ENCODE results near the gene CNOT2.

CNOT2 gene

DNA sequence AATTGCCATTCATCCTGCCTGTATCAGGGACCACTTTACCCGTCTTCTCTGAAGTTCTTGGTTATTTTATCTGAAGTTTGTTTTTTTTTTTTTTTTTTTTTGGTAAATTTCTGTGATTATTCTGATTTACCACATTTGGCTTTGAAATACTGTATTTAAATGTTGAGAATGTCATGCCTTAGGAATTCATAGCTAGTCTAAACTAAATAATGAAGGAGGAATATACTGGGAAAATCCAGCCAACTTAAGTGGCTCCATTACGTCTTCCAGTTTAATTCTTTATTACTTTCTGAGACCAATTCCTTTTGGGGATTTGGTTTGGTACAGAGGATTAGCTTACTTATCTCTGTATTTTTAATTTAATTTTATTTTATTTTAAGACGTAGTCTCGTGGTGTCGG, 62.6 kb downstream of the CNOT2 start:
- Histone ChIP-seq H3K27me3 (ENCODE audit: low read depth, low read length) (no peaks in the 10 kb centered on the region), H3K9me3 (ENCODE audit: control insufficient read depth in 1 of 2, low read length in 2 of 2) (no peaks in the 10 kb centered on the region), H3K4me3 (ENCODE audit: low read depth in 1 of 2, low read length in 2 of 2) (no peak overlapping the region), H3K4me1 (ENCODE audit: control insufficient read depth in 1 of 2, insufficient read depth in 2 of 2, low read length in 2 of 2) (peaks cover 0 to 4% of the 10 kb centered on the region in 2 donors), H3K27ac (ENCODE audit: low read length) (no peak overlapping the region), H3K36me3 (ENCODE audit: control insufficient read depth in 1 of 2, insufficient read depth in 2 of 2, low read length in 2 of 2) (no peaks in the 10 kb centered on the region)

DNA sequence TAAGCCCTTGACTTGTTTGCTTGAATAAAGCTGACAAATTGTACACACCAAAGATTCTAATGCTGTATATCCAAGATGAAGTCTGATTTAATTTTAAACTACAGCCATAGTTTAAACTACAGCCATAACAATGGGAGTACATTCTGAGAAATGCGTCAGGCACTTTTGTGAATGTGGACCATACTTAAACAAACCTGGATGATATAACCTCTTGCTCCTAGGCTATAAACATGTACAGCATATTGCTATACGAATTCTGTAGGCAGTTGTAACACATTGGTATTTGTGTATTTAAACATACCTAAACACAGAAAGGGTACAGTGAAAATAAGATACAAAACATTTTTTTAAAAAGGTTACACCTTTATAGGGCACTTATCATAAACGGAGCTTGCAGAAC, 63.4 kb downstream of the CNOT2 start:
- no peaks in the 10 kb centered on the region for H3K9me3 ChIP-seq (ENCODE audit: control insufficient read depth in 1 of 2, low read length in 2 of 2)
- no peaks in the 10 kb centered on the region for H3K27me3 ChIP-seq (ENCODE audit: low read depth, low read length)
- H3K4me3 ChIP-seq (ENCODE audit: low read depth in 1 of 2, low read length in 2 of 2): no peak overlapping the region
- H3K36me3 ChIP-seq (ENCODE audit: control insufficient read depth in 1 of 2, insufficient read depth in 2 of 2, low read length in 2 of 2): no peaks in the 10 kb centered on the region
- H3K27ac ChIP-seq (ENCODE audit: low read length): no peak overlapping the region
- H3K4me1 ChIP-seq (ENCODE audit: control insufficient read depth in 1 of 2, insufficient read depth in 2 of 2, low read length in 2 of 2): peaks cover 0 to 4% of the 10 kb centered on the region in 2 donors

DNA sequence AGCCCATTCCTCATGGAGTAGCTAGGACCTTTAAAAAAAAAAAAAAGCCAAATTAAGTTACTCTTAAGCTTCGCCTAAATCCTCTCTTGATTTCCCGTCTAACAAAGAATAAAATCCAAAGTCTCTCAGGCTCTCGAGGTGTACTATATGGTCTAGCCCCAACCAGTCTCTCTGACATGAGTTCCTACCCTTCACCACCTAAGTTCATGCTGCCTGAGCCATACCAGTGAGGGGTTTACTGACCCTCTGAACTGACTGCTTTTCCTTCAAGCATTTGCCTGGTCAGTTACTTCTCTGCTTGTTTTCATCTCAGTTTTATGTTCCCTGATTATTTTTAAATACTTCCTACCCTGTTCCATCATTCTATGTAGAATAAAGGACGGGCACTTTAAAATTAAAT, 64.6 kb downstream of the CNOT2 start:
- no peak overlapping the region for H3K27ac ChIP-seq (ENCODE audit: low read length)
- H3K4me1 ChIP-seq (ENCODE audit: control insufficient read depth in 1 of 2, insufficient read depth in 2 of 2, low read length in 2 of 2): peaks cover 0 to 4% of the 10 kb centered on the region in 2 donors
- H3K4me3 ChIP-seq (ENCODE audit: low read depth in 1 of 2, low read length in 2 of 2): no peak overlapping the region
- no peaks in the 10 kb centered on the region for H3K36me3 ChIP-seq (ENCODE audit: control insufficient read depth in 1 of 2, insufficient read depth in 2 of 2, low read length in 2 of 2)
- H3K9me3 ChIP-seq (ENCODE audit: control insufficient read depth in 1 of 2, low read length in 2 of 2): no peaks in the 10 kb centered on the region
- no peaks in the 10 kb centered on the region for H3K27me3 ChIP-seq (ENCODE audit: low read depth, low read length)

DNA sequence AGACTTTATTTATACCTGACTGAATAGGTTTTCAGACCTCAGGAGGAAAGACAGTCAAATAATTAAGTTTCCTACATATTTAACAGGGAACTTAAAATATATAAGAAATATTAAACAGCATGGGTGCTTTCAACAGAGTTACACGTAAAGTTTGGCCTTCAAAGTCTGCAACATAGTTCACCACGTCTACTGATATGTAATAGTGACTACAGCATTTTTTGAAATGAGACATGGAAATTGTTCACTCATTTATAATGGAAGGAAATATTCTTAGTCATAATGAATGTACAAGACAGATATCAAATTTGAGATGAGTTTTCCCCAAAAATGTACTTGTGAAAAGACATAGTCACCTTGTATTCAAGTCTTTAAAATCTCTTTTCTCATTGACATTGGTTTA, 66.1 kb downstream of the CNOT2 start:
- H3K27me3 ChIP-seq (ENCODE audit: low read depth, low read length): no peaks in the 10 kb centered on the region
- H3K4me3 ChIP-seq (ENCODE audit: low read depth in 1 of 2, low read length in 2 of 2): no peak overlapping the region
- no peak overlapping the region for H3K27ac ChIP-seq (ENCODE audit: low read length)
- no peaks in the 10 kb centered on the region for H3K36me3 ChIP-seq (ENCODE audit: control insufficient read depth in 1 of 2, insufficient read depth in 2 of 2, low read length in 2 of 2)
- H3K4me1 ChIP-seq (ENCODE audit: control insufficient read depth in 1 of 2, insufficient read depth in 2 of 2, low read length in 2 of 2): peaks cover 0 to 4% of the 10 kb centered on the region in 2 donors
- no peaks in the 10 kb centered on the region for H3K9me3 ChIP-seq (ENCODE audit: control insufficient read depth in 1 of 2, low read length in 2 of 2)

DNA sequence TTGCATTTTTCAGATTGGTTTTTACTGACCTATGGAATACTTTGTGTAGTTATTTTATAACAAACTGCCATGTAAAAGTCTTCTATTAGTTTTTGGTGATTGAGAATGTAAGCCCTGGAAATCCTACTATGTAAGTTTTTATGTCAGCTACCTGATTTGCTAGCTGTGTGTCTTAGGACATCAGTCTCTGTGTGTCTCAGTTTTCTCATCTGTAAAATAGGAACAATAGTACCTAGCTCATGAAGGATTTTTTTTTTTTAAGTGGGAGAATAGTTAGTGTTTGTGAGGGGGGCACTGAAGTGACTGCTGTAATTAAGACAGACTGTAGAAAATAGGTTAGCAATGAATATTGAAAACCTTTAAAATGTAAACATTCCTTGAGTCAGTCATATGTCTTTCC, 70.9 kb downstream of the CNOT2 start:
- Histone ChIP-seq H3K4me3 (ENCODE audit: low read depth in 1 of 2, low read length in 2 of 2) (no peak overlapping the region), H3K4me1 (ENCODE audit: control insufficient read depth in 1 of 2, insufficient read depth in 2 of 2, low read length in 2 of 2) (no peaks in the 10 kb centered on the region), H3K27ac (ENCODE audit: low read length) (no peak overlapping the region), H3K36me3 (ENCODE audit: control insufficient read depth in 1 of 2, insufficient read depth in 2 of 2, low read length in 2 of 2) (no peaks in the 10 kb centered on the region), H3K9me3 (ENCODE audit: control insufficient read depth in 1 of 2, low read length in 2 of 2) (no peaks in the 10 kb centered on the region), H3K27me3 (ENCODE audit: low read depth, low read length) (no peaks in the 10 kb centered on the region)

DNA sequence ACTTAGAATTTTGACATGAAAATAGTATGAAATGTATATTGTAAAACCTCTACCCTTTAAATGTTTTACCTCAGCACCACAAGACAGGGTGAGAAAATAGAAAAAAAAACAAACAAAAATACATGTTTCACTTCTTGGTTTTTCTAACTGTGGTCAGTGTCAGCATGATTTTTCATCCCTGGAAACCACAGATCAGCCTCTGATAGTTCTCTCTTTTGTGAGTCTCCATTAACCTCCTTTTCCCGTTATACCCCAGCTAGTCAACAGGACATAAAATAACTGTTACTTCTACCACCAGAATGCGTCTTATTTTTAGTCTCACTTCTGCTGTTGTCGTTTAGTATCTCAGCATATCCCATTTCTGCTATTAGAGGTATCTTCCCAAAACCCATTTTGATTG, 74.5 kb downstream of the CNOT2 start:
- no peaks in the 10 kb centered on the region for H3K4me1 ChIP-seq (ENCODE audit: control insufficient read depth in 1 of 2, insufficient read depth in 2 of 2, low read length in 2 of 2)
- no peaks in the 10 kb centered on the region for H3K27me3 ChIP-seq (ENCODE audit: low read depth, low read length)
- H3K36me3 ChIP-seq (ENCODE audit: control insufficient read depth in 1 of 2, insufficient read depth in 2 of 2, low read length in 2 of 2): no peaks in the 10 kb centered on the region
- no peak overlapping the region for H3K27ac ChIP-seq (ENCODE audit: low read length)
- H3K4me3 ChIP-seq (ENCODE audit: low read depth in 1 of 2, low read length in 2 of 2): no peak overlapping the region
- H3K9me3 ChIP-seq (ENCODE audit: control insufficient read depth in 1 of 2, low read length in 2 of 2): no peaks in the 10 kb centered on the region

DNA sequence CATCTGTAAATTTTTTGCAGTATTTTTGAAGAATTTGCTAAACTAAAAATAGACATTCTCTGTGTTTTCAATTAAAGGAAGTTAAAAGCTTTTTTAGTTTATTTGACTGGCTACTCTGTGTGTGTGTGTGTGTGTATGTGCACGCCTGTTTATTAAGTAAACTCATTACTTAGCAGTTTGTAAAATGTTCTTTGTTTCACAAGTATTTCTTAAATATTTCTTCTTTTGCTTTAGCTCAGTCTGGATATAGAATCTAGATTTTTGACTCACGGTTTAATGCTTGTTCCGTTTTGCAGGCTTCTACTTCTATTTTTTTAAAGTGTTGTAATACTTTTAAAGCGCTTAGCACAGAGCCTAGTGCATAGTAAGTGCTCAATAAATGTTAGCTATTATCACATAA, 76.4 kb downstream of the CNOT2 start:
- Histone ChIP-seq H3K27ac (ENCODE audit: low read length) (no peak overlapping the region), H3K4me3 (ENCODE audit: low read depth in 1 of 2, low read length in 2 of 2) (no peak overlapping the region), H3K9me3 (ENCODE audit: control insufficient read depth in 1 of 2, low read length in 2 of 2) (no peaks in the 10 kb centered on the region), H3K36me3 (ENCODE audit: control insufficient read depth in 1 of 2, insufficient read depth in 2 of 2, low read length in 2 of 2) (no peaks in the 10 kb centered on the region), H3K27me3 (ENCODE audit: low read depth, low read length) (no peaks in the 10 kb centered on the region), H3K4me1 (ENCODE audit: control insufficient read depth in 1 of 2, insufficient read depth in 2 of 2, low read length in 2 of 2) (no peaks in the 10 kb centered on the region)

DNA sequence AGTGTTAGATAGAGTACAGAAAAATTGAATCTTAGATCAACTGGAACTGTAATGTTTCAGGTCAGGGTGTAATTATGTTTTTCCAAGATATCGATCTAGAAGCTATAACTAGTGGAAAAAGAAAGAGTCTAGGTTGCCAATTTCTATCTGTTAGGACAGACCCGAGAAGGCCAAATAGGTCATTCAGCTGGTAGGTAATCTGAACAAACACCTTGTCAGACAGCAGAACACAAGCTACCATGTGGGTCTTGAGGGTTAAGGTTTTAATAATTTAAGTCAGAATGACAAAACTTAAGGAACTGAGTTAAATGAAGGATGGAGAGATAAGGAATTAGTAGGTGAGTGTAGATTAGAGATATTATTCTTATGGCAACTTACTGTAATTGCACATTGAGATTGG, 78.0 kb downstream of the CNOT2 start:
- Histone ChIP-seq H3K27ac (ENCODE audit: low read length) (no peak overlapping the region), H3K36me3 (ENCODE audit: control insufficient read depth in 1 of 2, insufficient read depth in 2 of 2, low read length in 2 of 2) (no peaks in the 10 kb centered on the region), H3K27me3 (ENCODE audit: low read depth, low read length) (no peaks in the 10 kb centered on the region), H3K9me3 (ENCODE audit: control insufficient read depth in 1 of 2, low read length in 2 of 2) (no peaks in the 10 kb centered on the region), H3K4me3 (ENCODE audit: low read depth in 1 of 2, low read length in 2 of 2) (no peak overlapping the region), H3K4me1 (ENCODE audit: control insufficient read depth in 1 of 2, insufficient read depth in 2 of 2, low read length in 2 of 2) (no peaks in the 10 kb centered on the region)

DNA sequence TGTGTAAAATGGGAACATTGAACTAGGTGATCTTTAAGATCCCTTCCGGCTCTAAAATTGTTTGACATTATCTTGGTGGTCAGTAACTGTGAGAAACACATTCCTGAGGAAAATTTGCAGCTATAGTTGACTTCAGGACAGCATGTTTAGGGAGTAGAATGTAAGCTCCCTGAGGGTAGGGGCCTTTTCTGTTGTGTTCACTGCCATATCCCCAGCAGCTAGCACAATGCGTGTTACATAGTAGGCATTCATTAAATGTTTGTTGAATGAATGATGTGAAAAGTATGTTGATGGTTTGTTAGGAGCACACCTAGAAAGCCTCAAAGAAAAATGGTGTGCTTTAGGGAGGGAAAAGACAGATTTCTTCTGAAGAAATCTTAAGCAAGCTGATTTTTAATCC, 84.3 kb downstream of the CNOT2 start:
- Histone ChIP-seq H3K9me3 (ENCODE audit: control insufficient read depth in 1 of 2, low read length in 2 of 2) (no peaks in the 10 kb centered on the region), H3K27ac (ENCODE audit: low read length) (no peak overlapping the region), H3K36me3 (ENCODE audit: control insufficient read depth in 1 of 2, insufficient read depth in 2 of 2, low read length in 2 of 2) (peaks cover 0 to 5% of the 10 kb centered on the region in 2 donors), H3K4me1 (ENCODE audit: control insufficient read depth in 1 of 2, insufficient read depth in 2 of 2, low read length in 2 of 2) (no peaks in the 10 kb centered on the region), H3K4me3 (ENCODE audit: low read depth in 1 of 2, low read length in 2 of 2) (no peak overlapping the region), H3K27me3 (ENCODE audit: low read depth, low read length) (no peaks in the 10 kb centered on the region)

DNA sequence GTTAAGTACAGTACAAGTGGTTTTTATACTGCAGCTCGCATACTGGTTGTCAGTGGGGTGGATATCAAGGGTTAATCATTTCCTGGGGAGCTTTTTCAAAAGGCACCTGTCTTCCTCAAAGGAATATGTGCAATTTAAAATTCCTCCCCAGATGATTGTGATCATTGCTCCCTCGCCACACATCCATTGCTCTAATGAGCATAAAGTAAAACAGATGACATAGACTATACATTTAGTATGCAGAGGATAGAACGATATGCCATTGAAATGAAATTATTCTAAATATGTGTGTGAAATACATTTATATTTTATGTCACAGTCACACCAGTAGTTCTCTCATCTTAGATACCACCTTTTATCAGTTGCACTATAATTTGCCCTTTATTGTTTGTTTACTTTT, 86.5 kb downstream of the CNOT2 start:
- Histone ChIP-seq H3K9me3 (ENCODE audit: control insufficient read depth in 1 of 2, low read length in 2 of 2) (no peaks in the 10 kb centered on the region), H3K4me1 (ENCODE audit: control insufficient read depth in 1 of 2, insufficient read depth in 2 of 2, low read length in 2 of 2) (no peaks in the 10 kb centered on the region), H3K27me3 (ENCODE audit: low read depth, low read length) (no peaks in the 10 kb centered on the region)

DNA sequence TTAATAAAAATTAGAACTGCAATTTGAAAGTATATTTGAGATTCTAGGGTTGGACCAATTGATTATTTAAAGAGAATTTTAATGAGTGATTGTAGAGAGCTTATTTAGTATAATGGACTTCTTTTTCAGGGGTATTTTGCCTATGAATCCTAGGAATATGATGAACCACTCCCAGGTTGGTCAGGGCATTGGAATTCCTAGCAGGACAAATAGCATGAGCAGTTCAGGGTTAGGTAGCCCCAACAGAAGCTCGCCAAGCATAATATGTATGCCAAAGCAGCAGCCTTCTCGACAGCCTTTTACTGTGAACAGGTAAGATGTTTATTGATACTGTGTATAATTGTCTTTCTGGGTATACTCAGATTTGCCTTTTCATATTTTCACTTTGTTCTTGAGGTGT, 86.9 kb downstream of the CNOT2 start:
- Histone ChIP-seq H3K27me3 (ENCODE audit: low read depth, low read length) (no peaks in the 10 kb centered on the region), H3K4me3 (ENCODE audit: low read depth in 1 of 2, low read length in 2 of 2) (no peak overlapping the region), H3K36me3 (ENCODE audit: control insufficient read depth in 1 of 2, insufficient read depth in 2 of 2, low read length in 2 of 2) (peaks cover 0 to 5% of the 10 kb centered on the region in 2 donors), H3K9me3 (ENCODE audit: control insufficient read depth in 1 of 2, low read length in 2 of 2) (no peaks in the 10 kb centered on the region), H3K27ac (ENCODE audit: low read length) (no peak overlapping the region), H3K4me1 (ENCODE audit: control insufficient read depth in 1 of 2, insufficient read depth in 2 of 2, low read length in 2 of 2) (no peaks in the 10 kb centered on the region)

More for the DNA sequence above, 86.5 kb downstream of the CNOT2 start:
- Histone ChIP-seq H3K4me3 (ENCODE audit: low read depth in 1 of 2, low read length in 2 of 2) (no peak overlapping the region), H3K36me3 (ENCODE audit: control insufficient read depth in 1 of 2, insufficient read depth in 2 of 2, low read length in 2 of 2) (peaks cover 0 to 5% of the 10 kb centered on the region in 2 donors), H3K27ac (ENCODE audit: low read length) (no peak overlapping the region)

DNA sequence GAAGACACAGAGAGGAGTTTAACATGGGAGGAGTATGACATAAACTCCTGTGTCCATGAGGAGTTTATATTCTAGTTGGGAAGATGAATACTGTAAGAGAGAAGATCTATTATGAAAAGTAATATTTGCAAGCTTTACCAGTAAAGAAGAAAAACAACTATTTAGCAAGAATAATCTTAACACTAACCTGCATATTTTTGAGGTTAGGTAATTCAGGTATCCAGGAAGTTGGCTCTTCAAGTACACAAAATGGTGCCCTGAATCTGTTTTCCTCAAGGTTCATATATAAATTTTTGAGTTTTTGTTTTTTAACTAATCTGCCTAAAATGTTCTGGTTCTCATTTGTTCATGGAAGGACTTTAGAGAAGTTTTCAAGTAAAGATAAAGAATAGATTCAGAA, 89.0 kb downstream of the CNOT2 start:
- Histone ChIP-seq H3K4me1 (ENCODE audit: control insufficient read depth in 1 of 2, insufficient read depth in 2 of 2, low read length in 2 of 2) (no peaks in the 10 kb centered on the region), H3K27me3 (ENCODE audit: low read depth, low read length) (no peaks in the 10 kb centered on the region), H3K36me3 (ENCODE audit: control insufficient read depth in 1 of 2, insufficient read depth in 2 of 2, low read length in 2 of 2) (peaks cover 10 to 20% of the 10 kb centered on the region in 2 donors), H3K9me3 (ENCODE audit: control insufficient read depth in 1 of 2, low read length in 2 of 2) (no peaks in the 10 kb centered on the region), H3K4me3 (ENCODE audit: low read depth in 1 of 2, low read length in 2 of 2) (no peak overlapping the region), H3K27ac (ENCODE audit: low read length) (no peak overlapping the region)
